ENCODE measurements around the gene BCL10.

BCL10 gene

GRCh38 chr1:85219853-85220610 lies 56.4 kb downstream of the BCL10 start:
- no peak for DNase-seq

- no peak for DNase-seq
Measured at GRCh38 chr1:85216697-85217096, 59.7 kb downstream of the BCL10 start.

Measured in activated CD4-positive, alpha-beta T cell treated with anti-CD3 and anti-CD28 coated beads for 4 hours (primary cell).